ENCODE results near the gene BRINP3.

DNA sequence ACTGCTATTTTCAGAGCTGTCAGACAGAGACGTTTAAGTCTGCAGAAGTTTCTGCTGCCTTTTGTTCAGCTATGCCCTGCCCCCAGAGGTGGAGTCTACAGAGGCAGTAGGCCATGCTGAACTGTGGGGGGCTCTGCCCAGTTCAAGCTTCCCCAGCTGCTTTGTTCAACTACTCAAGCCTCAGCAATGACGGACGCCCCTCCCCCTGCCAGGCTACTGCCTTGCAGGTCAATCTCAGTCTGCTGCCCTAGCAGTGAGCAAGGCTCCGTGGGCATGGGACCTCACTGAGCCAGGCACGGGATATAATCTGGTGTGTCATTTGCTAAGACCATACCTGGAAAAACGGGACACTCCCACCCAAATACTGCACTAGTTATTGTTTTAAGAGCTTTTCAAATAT lies 219.7 kb downstream of the BRINP3 start:
- TF ChIP-seq, protein P1, sequence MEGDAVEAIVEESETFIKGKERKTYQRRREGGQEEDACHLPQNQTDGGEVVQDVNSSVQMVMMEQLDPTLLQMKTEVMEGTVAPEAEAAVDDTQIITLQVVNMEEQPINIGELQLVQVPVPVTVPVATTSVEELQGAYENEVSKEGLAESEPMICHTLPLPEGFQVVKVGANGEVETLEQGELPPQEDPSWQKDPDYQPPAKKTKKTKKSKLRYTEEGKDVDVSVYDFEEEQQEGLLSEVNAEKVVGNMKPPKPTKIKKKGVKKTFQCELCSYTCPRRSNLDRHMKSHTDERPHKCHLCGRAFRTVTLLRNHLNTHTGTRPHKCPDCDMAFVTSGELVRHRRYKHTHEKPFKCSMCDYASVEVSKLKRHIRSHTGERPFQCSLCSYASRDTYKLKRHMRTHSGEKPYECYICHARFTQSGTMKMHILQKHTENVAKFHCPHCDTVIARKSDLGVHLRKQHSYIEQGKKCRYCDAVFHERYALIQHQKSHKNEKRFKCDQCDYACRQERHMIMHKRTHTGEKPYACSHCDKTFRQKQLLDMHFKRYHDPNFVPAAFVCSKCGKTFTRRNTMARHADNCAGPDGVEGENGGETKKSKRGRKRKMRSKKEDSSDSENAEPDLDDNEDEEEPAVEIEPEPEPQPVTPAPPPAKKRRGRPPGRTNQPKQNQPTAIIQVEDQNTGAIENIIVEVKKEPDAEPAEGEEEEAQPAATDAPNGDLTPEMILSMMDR (conservative IDR thresholded peaks at IDR 0.05) = no peak
- no peak for TF ChIP-seq ZFX (IDR thresholded peaks at IDR 0.05)

Data from C4-2B (cell line).